IMR-90 (cell line): ENCODE data around the gene UNC93A.

ENCODE experiments used
- BHLHE40 ChIP-seq: fragments of 150-350 bp; IDR thresholded peaks from 2 replicates; pipeline ENCODE4 v1.6.1; 2016; ENCODE audit warnings: mild to moderate bottlenecking, low read depth, low read length
- CEBPB ChIP-seq: IDR thresholded peaks from 2 replicates; pipeline ENCODE4 v1.6.1; 2012; ENCODE audit warnings: low read depth, low read length, improper control_type of control experiment
- CHD1 ChIP-seq: IDR thresholded peaks from 2 replicates; pipeline ENCODE4 v1.6.1; 2012; ENCODE audit warnings: low read depth, low read length, improper control_type of control experiment
- CTCF ChIP-seq: conservative IDR thresholded peaks from 2 replicates; pipeline ENCODE4 v1.5.1; 2012; ENCODE audit warnings: mild to moderate bottlenecking, low read depth, low read length, improper control_type of control experiment
- FOS ChIP-seq: fragments of 150-350 bp; IDR thresholded peaks from 2 replicates; pipeline ENCODE4 v1.6.1; 2016; ENCODE audit warnings: low read depth, low read length
- MAZ ChIP-seq: IDR thresholded peaks from 2 replicates; pipeline ENCODE4 v1.6.1; 2012; ENCODE audit warnings: low read depth, mild to moderate bottlenecking, low read length, improper control_type of control experiment, moderate library complexity, borderline replicate concordance
- NFE2L2 ChIP-seq: fragments of 150-350 bp; IDR thresholded peaks from 2 replicates; pipeline ENCODE4 v1.6.1; 2016; ENCODE audit warnings: low read depth, mild to moderate bottlenecking, low read length
- POLR2A ChIP-seq: IDR thresholded peaks from 2 replicates; pipeline ENCODE4 v1.6.1; 2012; ENCODE audit warnings: mild to moderate bottlenecking, low read depth, low read length
- RAD21 ChIP-seq: IDR thresholded peaks from 2 replicates; pipeline ENCODE4 v1.6.1; 2012; ENCODE audit warnings: low read length, improper control_type of control experiment
- RCOR1 ChIP-seq: IDR thresholded peaks from 2 replicates; pipeline ENCODE4 v1.6.1; 2012; ENCODE audit warnings: mild to moderate bottlenecking, low read length, improper control_type of control experiment; ENCODE audit not compliant: insufficient replicate concordance
- RFX5 ChIP-seq: IDR thresholded peaks from 2 replicates; pipeline ENCODE4 v1.8.0; 2012; ENCODE audit warnings: low read depth, mild to moderate bottlenecking, low read length, moderate library complexity
- SMC3 ChIP-seq: fragments of 150-350 bp; IDR thresholded peaks from 2 replicates; pipeline ENCODE4 v1.6.1; 2016; ENCODE audit warnings: low read depth, mild to moderate bottlenecking, antibody characterized with exemption, low read length, moderate library complexity
- USF2 ChIP-seq: fragments of 150-350 bp; IDR thresholded peaks from 2 replicates; pipeline ENCODE4 v1.6.1; 2017; ENCODE audit warnings: mild to moderate bottlenecking, antibody characterized with exemption, low read length, low read depth
- TF ChIP-seq, protein P1 (sequence below): fragments of 150-350 bp; IDR thresholded peaks from 2 replicates; pipeline ENCODE4 v1.6.1; 2016; ENCODE audit warnings: low read depth, mild to moderate bottlenecking, low read length, moderate library complexity, borderline replicate concordance

DNA sequence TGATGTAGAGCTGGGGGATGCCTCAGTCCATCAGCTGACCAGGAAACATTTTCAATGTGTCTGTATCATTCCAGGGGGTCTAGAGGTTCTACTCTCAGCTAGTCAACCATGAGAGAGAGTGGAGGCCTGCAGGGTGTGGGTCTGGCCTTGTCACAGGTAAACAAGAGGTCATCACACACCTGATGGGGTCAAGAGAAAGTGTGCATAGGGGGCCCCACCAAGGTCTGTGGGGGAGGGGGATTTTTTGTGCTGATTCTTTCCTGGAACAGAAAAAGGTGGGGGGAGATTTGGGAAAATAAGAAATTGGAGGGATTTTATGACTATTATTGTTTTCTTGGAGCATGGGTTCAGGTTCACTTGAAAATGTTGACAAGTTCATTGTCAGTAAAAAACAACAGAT lies 8.9 kb upstream of the UNC93A start:
- no peak for TF ChIP-seq BHLHE40
- no peak for TF ChIP-seq CTCF
- TF ChIP-seq SMC3: no peak
- TF ChIP-seq RCOR1: no peak
- TF ChIP-seq RAD21: no peak
- no peak for TF ChIP-seq RFX5
- no peak for TF ChIP-seq USF2
- no peak for TF ChIP-seq FOS
- TF ChIP-seq POLR2A: no peak
- no peak for TF ChIP-seq NFE2L2
- no peak for TF ChIP-seq CHD1
- no peak for TF ChIP-seq CEBPB
- TF ChIP-seq, protein P1, sequence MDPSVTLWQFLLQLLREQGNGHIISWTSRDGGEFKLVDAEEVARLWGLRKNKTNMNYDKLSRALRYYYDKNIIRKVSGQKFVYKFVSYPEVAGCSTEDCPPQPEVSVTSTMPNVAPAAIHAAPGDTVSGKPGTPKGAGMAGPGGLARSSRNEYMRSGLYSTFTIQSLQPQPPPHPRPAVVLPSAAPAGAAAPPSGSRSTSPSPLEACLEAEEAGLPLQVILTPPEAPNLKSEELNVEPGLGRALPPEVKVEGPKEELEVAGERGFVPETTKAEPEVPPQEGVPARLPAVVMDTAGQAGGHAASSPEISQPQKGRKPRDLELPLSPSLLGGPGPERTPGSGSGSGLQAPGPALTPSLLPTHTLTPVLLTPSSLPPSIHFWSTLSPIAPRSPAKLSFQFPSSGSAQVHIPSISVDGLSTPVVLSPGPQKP: no peak
- no peak for TF ChIP-seq MAZ
